ENCODE measurements around the gene ORC3.

DNA sequence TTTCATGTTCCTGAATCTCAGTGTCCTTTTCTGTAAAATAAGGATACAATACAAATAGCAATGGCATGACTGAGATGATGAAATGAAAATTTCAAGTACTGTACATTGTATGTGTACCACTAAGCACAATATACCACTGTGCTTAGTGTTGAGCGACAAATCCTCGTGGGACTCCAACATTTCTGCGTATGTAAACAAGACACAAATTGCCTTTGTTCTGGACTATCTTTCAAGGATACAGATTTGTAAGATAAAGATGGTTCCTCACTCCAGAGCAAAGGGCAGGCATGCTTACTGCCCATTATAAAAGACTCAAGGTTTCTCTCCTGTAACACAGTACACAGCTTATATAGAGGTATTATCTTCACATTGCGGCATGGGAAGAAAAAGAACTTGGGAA lies 6.1 kb upstream of the ORC3 start:
- TF ChIP-seq CTCF (IDR thresholded peaks at IDR 0.05) (no peak), POLR2A (IDR thresholded peaks at IDR 0.05) (no peak)

All from body of pancreas (tissue), 4 donors.